Measurements from ENCODE around the gene LRRC53.

LRRC53 gene

GRCh38 chr1:74425676-74426075 lies 86.7 kb downstream of the LRRC53 start:
- DNase-seq (ENCODE audit: low read depth) = no peak
- H3K4me3 ChIP-seq (ENCODE audit: low read depth, low read length) = no peak overlapping the region
- TF ChIP-seq MAX (IDR thresholded peaks at IDR 0.05; ENCODE audit: low read depth, low read length) (no peak), CTCF (IDR thresholded peaks at IDR 0.05; ENCODE audit: low read depth, low read length) (no peak), MYC (IDR thresholded peaks at IDR 0.05; ENCODE audit: low read depth, low read length) (no peak), POLR2A (IDR thresholded peaks at IDR 0.05; ENCODE audit: extremely low read depth, insufficient read length) (no peak)

- TF ChIP-seq MAX (IDR thresholded peaks at IDR 0.05; ENCODE audit: low read depth, low read length) (no peak), POLR2A (IDR thresholded peaks at IDR 0.05; ENCODE audit: extremely low read depth, insufficient read length) (no peak), CTCF (IDR thresholded peaks at IDR 0.05; ENCODE audit: low read depth, low read length) (no peak), MYC (IDR thresholded peaks at IDR 0.05; ENCODE audit: low read depth, low read length) (no peak)
- H3K4me3 ChIP-seq (ENCODE audit: low read depth, low read length) = no peak overlapping the region
- no peak for DNase-seq (ENCODE audit: low read depth)
Observed at GRCh38 chr1:74423471-74423870, 88.9 kb downstream of the LRRC53 start.

- TF ChIP-seq MAX (IDR thresholded peaks at IDR 0.05; ENCODE audit: low read depth, low read length) = no peak
- TF ChIP-seq MYC (IDR thresholded peaks at IDR 0.05; ENCODE audit: low read depth, low read length) = no peak
- no peak for TF ChIP-seq CTCF (IDR thresholded peaks at IDR 0.05; ENCODE audit: low read depth, low read length)
- TF ChIP-seq POLR2A (IDR thresholded peaks at IDR 0.05; ENCODE audit: extremely low read depth, insufficient read length) = no peak
- DNase-seq (ENCODE audit: low read depth) = no peak
- H3K4me3 ChIP-seq (ENCODE audit: low read depth, low read length) = no peak overlapping the region
Observed at GRCh38 chr1:74422421-74423292, 89.8 kb downstream of the LRRC53 start.

- H3K4me3 ChIP-seq (ENCODE audit: low read depth, low read length) = no peak overlapping the region
- DNase-seq (ENCODE audit: low read depth) = no peak
- TF ChIP-seq MAX (IDR thresholded peaks at IDR 0.05; ENCODE audit: low read depth, low read length) = no peak
- no peak for TF ChIP-seq POLR2A (IDR thresholded peaks at IDR 0.05; ENCODE audit: extremely low read depth, insufficient read length)
- TF ChIP-seq MYC (IDR thresholded peaks at IDR 0.05; ENCODE audit: low read depth, low read length) = no peak
- no peak for TF ChIP-seq CTCF (IDR thresholded peaks at IDR 0.05; ENCODE audit: low read depth, low read length)
Observed at GRCh38 chr1:74420467-74420866, 91.9 kb downstream of the LRRC53 start.

Data from NB4 (cell line).